ENCODE results near the gene RPTOR. TPM values are rescaled to one million over a fixed set of nuclear protein-coding genes. Genes with fewer than 3 reads are reported as not detected.

Gene RPTOR
- total and polyA plus RNA-seq, 2 donors (not counting 3 experiments of a cell fraction or from before 2014, with no cell fraction given), result 10.7 to 41.8 TPM

GRCh38 chr17:80850109-80850508 lies 305.5 kb downstream of the RPTOR start:
- FAIRE-seq (no peak), DNase-seq (ENCODE audit: low read depth, low spot score) (no peak)
- H3K4me3 ChIP-seq (replicated peaks in 1 of 3; ENCODE audit: insufficient read depth in 1 of 3, low read depth in 1 of 3, low read length in 3 of 3), result no peak overlapping the region
- peaks cover 3% of the 10 kb centered on the region for H3K4me1 ChIP-seq (ENCODE audit: control insufficient read depth, extremely low read depth, insufficient read depth, low read length)
- POLR2A ChIA-PET, result no interaction called here
- BruUV-seq (replicated peaks), result no TSS peak
- CTCF ChIA-PET, result interaction anchor here (1.3 to 1.4 kb wide), 2 partner anchors 9 to 50 kb away, joined by 3 to 5 read pairs; no protein-coding TSS in a partner anchor
- H3K9me3 ChIP-seq (replicated peaks; ENCODE audit: control insufficient read depth, insufficient read depth, low read length), result no peaks in the 10 kb centered on the region
- H4K20me1 ChIP-seq (replicated peaks; ENCODE audit: control insufficient read depth, extremely low read depth, insufficient read depth, low read length), result no peaks in the 10 kb centered on the region
- TF ChIP-seq JUN (IDR thresholded peaks at IDR 0.05; ENCODE audit: borderline replicate concordance, insufficient read depth, insufficient read length, low read depth) (no peak), MAX (IDR thresholded peaks at IDR 0.05; ENCODE audit: insufficient read depth, insufficient read length) (no peak), MYC (IDR thresholded peaks at IDR 0.05; ENCODE audit: low read depth, low read length) (no peak), CTCF (IDR thresholded peaks at IDR 0.05; ENCODE audit: extremely low read depth in 1 of 2, insufficient read depth in 1 of 2, low read depth in 1 of 2, low read length in 2 of 2) (no peak), GATA2 (IDR thresholded peaks at IDR 0.05; ENCODE audit: insufficient read depth, insufficient read length, low read depth, low read length) (no peak), POLR2A (IDR thresholded peaks at IDR 0.05; ENCODE audit: low read depth, low read length) (no peak), POLR2AphosphoS5 (IDR thresholded peaks at IDR 0.05; ENCODE audit: insufficient read depth, low read depth, low read length) (no peak), FOS (IDR thresholded peaks at IDR 0.05; ENCODE audit: borderline replicate concordance, insufficient read depth, low read length) (no peak)
- intact Hi-C loops (cut with micrococcal nuclease), result loop anchor here (10.0 kb wide), 1 partner anchor 175 kb away; no protein-coding TSS in a partner anchor
- dilution Hi-C loops (cut with MboI; ENCODE audit: extremely low pct_ligation_motif_present, low sequenced_read_pairs), result no loop called here
- no peaks in the 10 kb centered on the region for H3K27me3 ChIP-seq (ENCODE audit: control insufficient read depth in 2 of 2, insufficient read depth in 2 of 2, low read length in 2 of 2)
- no peaks in the 10 kb centered on the region for H3K36me3 ChIP-seq (ENCODE audit: control insufficient read depth in 2 of 2, extremely low read depth in 1 of 2, insufficient read depth in 2 of 2, low read length in 2 of 2)
- no peak overlapping the region for H2AFZ ChIP-seq (ENCODE audit: low read depth, low read length)
- H3K9me1 ChIP-seq (replicated peaks; ENCODE audit: control insufficient read depth, extremely low read depth, insufficient read depth, low read length), result no peaks in the 10 kb centered on the region
- H3K4me2 ChIP-seq (ENCODE audit: insufficient read depth, low read length), result no peak overlapping the region
- no peak overlapping the region for H3K9ac ChIP-seq (replicated peaks; ENCODE audit: extremely low read depth, insufficient read depth, low read length)
- H3K79me2 ChIP-seq (ENCODE audit: control insufficient read depth, insufficient read depth, low read length), result no peaks in the 10 kb centered on the region
- H3K27ac ChIP-seq (ENCODE audit: insufficient read depth, low read depth, low read length), result no peak overlapping the region

Measured in endothelial cell of umbilical vein (primary cell).